OCI-LY7 (cell line): Measurements from ENCODE around the gene SNAP47. TPM values are rescaled to one million over a fixed set of nuclear protein-coding genes. Genes with fewer than 3 reads are reported as not detected.

Source experiments
- BruUV-seq: library from RNA; stranded (reverse); fragments of 400-500 nt; replicated peaks from 2 replicates; lab custom pipeline; 2021; lab: Mats Ljungman, UMichigan
- CTCF ChIA-PET: fragments of 300-600 bp; sonication (Branson Sonifier 250); formaldehyde crosslinking; loops from one replicate; lab custom pipeline; 2022; ENCODE audit warnings: antibody characterized with exemption; ENCODE audit not compliant: unreplicated experiment; lab: Charles Lee
- POLR2A ChIA-PET: fragments of 300-600 bp; sonication (Branson Sonifier 250); formaldehyde crosslinking; loops from one replicate; lab custom pipeline; 2022; ENCODE audit warnings: antibody characterized with exemption; lab: Charles Lee
- DNase-seq: peaks from one replicate; pipeline ENCODE4 v3.0.0-alpha.2; 2015; ENCODE audit warnings: low spot score
- H2AFZ ChIP-seq: fragments of 200-600 bp; sonication (generic), shearing (Covaris generic); 2 replicates; pipeline ENCODE4 v1.6.1; 2014; ENCODE audit warnings: mild to moderate bottlenecking, antibody characterized with exemption, low read length, moderate library complexity
- H3K27ac ChIP-seq: fragments of 200-600 bp; sonication (generic); 2 replicates; pipeline ENCODE4 v1.5.1; 2014; ENCODE audit warnings: mixed run types, low read depth, mild to moderate bottlenecking, moderate library complexity, low read length, inconsistent platforms; ENCODE audit not compliant: poor library complexity, severe bottlenecking
- H3K36me3 ChIP-seq: fragments of 200-600 bp; sonication (generic); 2 replicates; pipeline ENCODE4 v1.6.1; 2014; ENCODE audit warnings: mild to moderate bottlenecking, antibody characterized with exemption, low read length, moderate library complexity, mixed read lengths; ENCODE audit not compliant: insufficient read depth
- H3K4me1 ChIP-seq: fragments of 200-600 bp; sonication (generic); 2 replicates; pipeline ENCODE4 v1.5.1; 2014; ENCODE audit warnings: mild to moderate bottlenecking, low read length; ENCODE audit not compliant: insufficient read depth, poor library complexity, severe bottlenecking
- H3K4me2 ChIP-seq: fragments of 200-600 bp; sonication (generic); 2 replicates; pipeline ENCODE4 v1.6.1; 2014; ENCODE audit warnings: mild to moderate bottlenecking, low read length
- H3K4me3 ChIP-seq: fragments of 200-600 bp; sonication (generic); 2 replicates; pipeline ENCODE4 v1.5.1; 2014; ENCODE audit warnings: mild to moderate bottlenecking, low read depth, low read length; ENCODE audit not compliant: poor library complexity, severe bottlenecking
- H3K79me2 ChIP-seq: fragments of 200-600 bp; sonication (generic); 2 replicates; pipeline ENCODE4 v1.6.1; 2016; ENCODE audit warnings: low read depth, mild to moderate bottlenecking, low read length, moderate library complexity, mixed read lengths; ENCODE audit not compliant: insufficient read depth
- H3K9me2 ChIP-seq: fragments of 200-600 bp; sonication (generic); 2 replicates; pipeline ENCODE4 v1.6.1; 2016; ENCODE audit warnings: mild to moderate bottlenecking, low read length, mixed read lengths; ENCODE audit not compliant: insufficient read depth
- H3K9me3 ChIP-seq: fragments of 200-600 bp; sonication (generic); 2 replicates; pipeline ENCODE4 v1.6.1; 2014; ENCODE audit warnings: mild to moderate bottlenecking, mixed run types, low read length, mixed read lengths
- H4K20me1 ChIP-seq: fragments of 200-600 bp; sonication (generic); 2 replicates; pipeline ENCODE4 v1.6.1; 2014; ENCODE audit warnings: mild to moderate bottlenecking, antibody characterized with exemption, low read length, moderate library complexity, mixed read lengths; ENCODE audit not compliant: insufficient read depth
- EZH2phosphoT487 ChIP-seq: fragments of 200-600 bp; sonication (generic); IDR thresholded peaks from 2 replicates; pipeline ENCODE4 v1.6.1; 2018; ENCODE audit warnings: low read depth, borderline replicate concordance, mild to moderate bottlenecking, mixed run types, antibody characterized with exemption, low read length, moderate library complexity, mixed read lengths
- intact Hi-C: fragments of 100-400 bp; cut with micrococcal nuclease; formaldehyde crosslinking; loops from one replicate; pipeline ENCODE4 v1.10.0; 2022; ENCODE audit not compliant: unreplicated experiment
- total RNA-seq, 2 experiments: library from RNA; depleted of rRNA in 1 of 2; stranded (reverse); fragments of >200 nt in 1 of 2; shearing (Covaris generic) in 1 of 2; gene quantifications; 2 replicates each; pipeline ENCODE4 v1.2.3, GENCODE V29; 2014 to 2022
- TF ChIP-seq, protein P1 (sequence below): fragments of 200-600 bp; sonication (generic); conservative IDR thresholded peaks from 2 replicates; pipeline ENCODE4 v1.5.1; 2014; ENCODE audit warnings: mild to moderate bottlenecking, antibody characterized with exemption, low read length, moderate library complexity, mixed read lengths

SNAP47 gene
- total RNA-seq, 2 experiments from 2014 or later = 29.8 to 44.2 TPM

DNA sequence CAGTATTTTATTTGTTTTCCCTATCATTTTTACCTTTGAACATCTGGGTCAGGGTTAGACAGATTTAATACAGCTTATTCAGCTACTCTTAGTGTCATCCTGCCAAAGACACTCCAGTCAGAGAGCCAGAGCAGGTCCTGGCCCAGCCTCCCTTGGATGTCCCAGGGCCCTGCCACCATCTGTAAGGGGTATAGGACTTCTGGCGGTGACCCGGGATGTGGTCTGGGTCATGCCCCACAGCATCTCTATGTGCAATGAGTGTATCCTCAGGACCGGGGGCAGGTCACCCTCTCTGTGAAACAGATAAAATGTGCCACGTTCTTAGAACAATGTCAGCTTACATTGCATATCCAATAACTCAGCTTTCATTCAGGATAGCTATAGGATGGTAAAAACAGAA is 42.4 kb downstream of the SNAP47 start:
- Histone ChIP-seq H3K9me3 (no peaks in the 10 kb centered on the region), H3K27ac (no peak overlapping the region), H3K4me2 (no peak overlapping the region), H3K79me2 (no peaks in the 10 kb centered on the region), H4K20me1 (no peaks in the 10 kb centered on the region), H3K9me2 (no peaks in the 10 kb centered on the region), H3K4me1 (no peaks in the 10 kb centered on the region), H3K36me3 (peaks cover 8% of the 10 kb centered on the region; the same call in 1 of the 2 replicates), H3K4me3 (no peak overlapping the region), H2AFZ (no peak overlapping the region)
- TF ChIP-seq, protein P1, sequence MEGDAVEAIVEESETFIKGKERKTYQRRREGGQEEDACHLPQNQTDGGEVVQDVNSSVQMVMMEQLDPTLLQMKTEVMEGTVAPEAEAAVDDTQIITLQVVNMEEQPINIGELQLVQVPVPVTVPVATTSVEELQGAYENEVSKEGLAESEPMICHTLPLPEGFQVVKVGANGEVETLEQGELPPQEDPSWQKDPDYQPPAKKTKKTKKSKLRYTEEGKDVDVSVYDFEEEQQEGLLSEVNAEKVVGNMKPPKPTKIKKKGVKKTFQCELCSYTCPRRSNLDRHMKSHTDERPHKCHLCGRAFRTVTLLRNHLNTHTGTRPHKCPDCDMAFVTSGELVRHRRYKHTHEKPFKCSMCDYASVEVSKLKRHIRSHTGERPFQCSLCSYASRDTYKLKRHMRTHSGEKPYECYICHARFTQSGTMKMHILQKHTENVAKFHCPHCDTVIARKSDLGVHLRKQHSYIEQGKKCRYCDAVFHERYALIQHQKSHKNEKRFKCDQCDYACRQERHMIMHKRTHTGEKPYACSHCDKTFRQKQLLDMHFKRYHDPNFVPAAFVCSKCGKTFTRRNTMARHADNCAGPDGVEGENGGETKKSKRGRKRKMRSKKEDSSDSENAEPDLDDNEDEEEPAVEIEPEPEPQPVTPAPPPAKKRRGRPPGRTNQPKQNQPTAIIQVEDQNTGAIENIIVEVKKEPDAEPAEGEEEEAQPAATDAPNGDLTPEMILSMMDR = no peak
- TF ChIP-seq EZH2phosphoT487 = no peak
- DNase-seq = no peak
- CTCF ChIA-PET = interaction anchor here (0.6 kb wide), 1 partner anchor 605 kb away, joined by 3 read pairs; no protein-coding TSS in a partner anchor
- intact Hi-C loops = no loop called here
- POLR2A ChIA-PET = interaction anchor here (0.9 kb wide), 1 partner anchor 12 kb away, joined by 3 read pairs; no protein-coding TSS in a partner anchor
- no TSS peak for BruUV-seq

DNA sequence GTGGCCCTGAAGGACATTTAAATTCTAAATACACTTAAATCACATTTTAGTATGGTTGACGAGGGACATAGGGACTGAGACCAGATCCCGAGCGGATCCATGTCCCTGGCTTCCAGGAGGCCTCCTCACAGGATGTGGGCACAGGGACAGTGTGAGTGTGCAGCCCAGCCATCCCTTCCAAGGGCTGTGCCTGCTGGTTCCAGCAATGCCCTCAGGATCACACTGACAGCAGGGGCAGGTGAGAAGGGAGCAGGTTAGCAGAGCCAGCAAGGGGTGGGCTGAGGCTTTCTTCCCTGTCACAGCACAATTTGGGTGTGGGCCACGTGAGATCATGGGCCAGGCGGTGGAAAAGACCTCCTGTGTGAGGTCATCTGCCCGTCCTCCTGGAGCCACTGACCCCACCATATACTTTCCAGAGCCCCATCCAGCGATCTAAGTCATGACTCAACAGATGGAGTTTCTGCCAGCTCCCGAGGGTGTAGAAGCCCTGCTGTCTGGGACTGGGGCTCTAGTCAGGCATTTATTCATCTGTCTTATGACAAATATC is 43.2 kb downstream of the SNAP47 start:
- no peak overlapping the region for H3K4me2 ChIP-seq
- TF ChIP-seq, protein P1 = no peak
- no peak for TF ChIP-seq EZH2phosphoT487
- H3K4me1 ChIP-seq = no peaks in the 10 kb centered on the region
- no peaks in the 10 kb centered on the region for H3K9me3 ChIP-seq
- H3K36me3 ChIP-seq = peaks cover 8% of the 10 kb centered on the region; the same call in 1 of the 2 replicates
- no peaks in the 10 kb centered on the region for H3K9me2 ChIP-seq
- BruUV-seq = no TSS peak
- ChIA-PET POLR2A (interaction anchor here (0.9 kb wide), 1 partner anchor 13 kb away, joined by 3 read pairs; no protein-coding TSS in a partner anchor), CTCF (interaction anchor here (0.6 kb wide), 1 partner anchor 605 kb away, joined by 3 read pairs; no protein-coding TSS in a partner anchor)
- H3K4me3 ChIP-seq = no peak overlapping the region
- no peak overlapping the region for H3K27ac ChIP-seq
- no peaks in the 10 kb centered on the region for H4K20me1 ChIP-seq
- H3K79me2 ChIP-seq = no peaks in the 10 kb centered on the region
- no peak overlapping the region for H2AFZ ChIP-seq
- DNase-seq = no peak
- intact Hi-C loops = no loop called here

GRCh38 chr1:227779021-227779441 is 43.8 kb downstream of the SNAP47 start:
- intact Hi-C loops = no loop called here
- Histone ChIP-seq H3K4me2 (no peak overlapping the region), H3K36me3 (peaks cover 8% of the 10 kb centered on the region; the same call in 1 of the 2 replicates), H4K20me1 (no peaks in the 10 kb centered on the region), H3K9me2 (no peaks in the 10 kb centered on the region), H3K4me1 (no peaks in the 10 kb centered on the region), H3K79me2 (no peaks in the 10 kb centered on the region), H3K27ac (no peak overlapping the region), H3K4me3 (no peak overlapping the region), H2AFZ (no peak overlapping the region), H3K9me3 (no peaks in the 10 kb centered on the region)
- no peak for DNase-seq
- CTCF ChIA-PET = no interaction called here
- TF ChIP-seq EZH2phosphoT487 = no peak
- TF ChIP-seq, protein P1 = no peak
- POLR2A ChIA-PET = no interaction called here
- BruUV-seq = no TSS peak
